Cardiac muscle cell (in vitro differentiated cells and primary cell): ENCODE measurements around the gene SLC38A7. TPM values are rescaled to one million over a fixed set of nuclear protein-coding genes. Genes with fewer than 3 reads are reported as not detected.
"Not testable (repeated sequence)": the region's sequence is repeated elsewhere in the genome, so short reads cannot be mapped to it uniquely, and the experiment has no call there.

Experiments used
- DNase-seq, 2 donors: peaks; one replicate each; pipeline versions ENCODE4 v3.0.0 to v3.0.0-alpha.2; 2010 to 2017; ENCODE audit warnings: low read depth in 1 of 2, low spot score in 1 of 2
- H3K27ac ChIP-seq: fragments of 200-600 bp; sonication (generic); 2 replicates; pipeline ENCODE4 v1.5.1; 2016
- H3K27me3 ChIP-seq: fragments of 200-600 bp; sonication (generic); 2 replicates; pipeline ENCODE4 v1.6.0; 2016; ENCODE audit warnings: control low read depth
- H3K36me3 ChIP-seq: fragments of 200-600 bp; sonication (generic); 2 replicates; pipeline ENCODE4 v1.5.1; 2016; ENCODE audit warnings: control low read depth
- H3K4me1 ChIP-seq: fragments of 200-600 bp; sonication (generic); 2 replicates; pipeline ENCODE4 v1.8.1; 2017; ENCODE audit warnings: low read depth, mild to moderate bottlenecking, mixed run types
- H3K4me3 ChIP-seq: fragments of 200-600 bp; sonication (generic); 2 replicates; pipeline ENCODE4 v1.5.1; 2016; ENCODE audit warnings: mild to moderate bottlenecking
- H3K9me3 ChIP-seq: fragments of 200-600 bp; sonication (generic); 2 replicates; pipeline ENCODE4 v1.5.1; 2017; ENCODE audit warnings: low read depth, mild to moderate bottlenecking, control low read depth
- polyA plus RNA-seq: library from polyadenylated mRNA; unstranded; fragments of >200 nt; fragmentation: Nextera tagmentation; extraction: Ambion mirVana; gene quantifications from 2 replicates; pipeline ENCODE4 v1.2.1, GENCODE V29; 2016
- total RNA-seq: library from RNA; depleted of rRNA; stranded (reverse); fragments of >200 nt; gene quantifications from 2 replicates; pipeline ENCODE4 v1.2.3, GENCODE V29; 2016
- TF ChIP-seq, protein P1 (sequence below): IDR thresholded peaks from 2 replicates; pipeline ENCODE4 v1.5.1; 2012; ENCODE audit warnings: low read depth, mild to moderate bottlenecking, low read length

Gene SLC38A7
- total and polyA plus RNA-seq, 2 experiments from 2014 or later: 12.2 to 22.4 TPM

DNA sequence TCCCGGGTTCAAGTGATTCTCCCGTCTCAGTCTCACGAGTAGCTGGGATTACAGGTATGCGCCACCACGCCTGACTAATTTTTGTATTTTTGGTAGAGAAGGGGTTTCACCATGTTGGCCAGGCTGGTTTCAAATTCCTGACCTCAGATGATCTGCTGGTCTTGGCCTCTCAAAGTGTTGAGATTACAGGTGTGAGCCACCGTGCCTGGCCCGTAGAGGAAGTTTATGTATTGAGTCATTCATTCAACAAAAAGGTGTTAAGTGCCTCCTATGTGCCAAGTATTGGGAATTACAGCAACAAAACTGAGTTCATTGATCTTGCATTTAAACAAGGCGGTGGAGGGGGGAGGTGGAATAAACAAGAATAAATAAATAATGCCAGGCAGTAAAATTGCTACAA lies 44.7 kb downstream of the SLC38A7 start:
- TF ChIP-seq, protein P1, sequence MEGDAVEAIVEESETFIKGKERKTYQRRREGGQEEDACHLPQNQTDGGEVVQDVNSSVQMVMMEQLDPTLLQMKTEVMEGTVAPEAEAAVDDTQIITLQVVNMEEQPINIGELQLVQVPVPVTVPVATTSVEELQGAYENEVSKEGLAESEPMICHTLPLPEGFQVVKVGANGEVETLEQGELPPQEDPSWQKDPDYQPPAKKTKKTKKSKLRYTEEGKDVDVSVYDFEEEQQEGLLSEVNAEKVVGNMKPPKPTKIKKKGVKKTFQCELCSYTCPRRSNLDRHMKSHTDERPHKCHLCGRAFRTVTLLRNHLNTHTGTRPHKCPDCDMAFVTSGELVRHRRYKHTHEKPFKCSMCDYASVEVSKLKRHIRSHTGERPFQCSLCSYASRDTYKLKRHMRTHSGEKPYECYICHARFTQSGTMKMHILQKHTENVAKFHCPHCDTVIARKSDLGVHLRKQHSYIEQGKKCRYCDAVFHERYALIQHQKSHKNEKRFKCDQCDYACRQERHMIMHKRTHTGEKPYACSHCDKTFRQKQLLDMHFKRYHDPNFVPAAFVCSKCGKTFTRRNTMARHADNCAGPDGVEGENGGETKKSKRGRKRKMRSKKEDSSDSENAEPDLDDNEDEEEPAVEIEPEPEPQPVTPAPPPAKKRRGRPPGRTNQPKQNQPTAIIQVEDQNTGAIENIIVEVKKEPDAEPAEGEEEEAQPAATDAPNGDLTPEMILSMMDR: no peak
- no peaks in the 10 kb centered on the region for H3K4me1 ChIP-seq
- H3K27me3 ChIP-seq: no peaks in the 10 kb centered on the region
- H3K27ac ChIP-seq: no peak overlapping the region
- no peaks in the 10 kb centered on the region for H3K9me3 ChIP-seq
- no peaks in the 10 kb centered on the region for H3K36me3 ChIP-seq
- DNase-seq: no peak
- no peak overlapping the region for H3K4me3 ChIP-seq

DNA sequence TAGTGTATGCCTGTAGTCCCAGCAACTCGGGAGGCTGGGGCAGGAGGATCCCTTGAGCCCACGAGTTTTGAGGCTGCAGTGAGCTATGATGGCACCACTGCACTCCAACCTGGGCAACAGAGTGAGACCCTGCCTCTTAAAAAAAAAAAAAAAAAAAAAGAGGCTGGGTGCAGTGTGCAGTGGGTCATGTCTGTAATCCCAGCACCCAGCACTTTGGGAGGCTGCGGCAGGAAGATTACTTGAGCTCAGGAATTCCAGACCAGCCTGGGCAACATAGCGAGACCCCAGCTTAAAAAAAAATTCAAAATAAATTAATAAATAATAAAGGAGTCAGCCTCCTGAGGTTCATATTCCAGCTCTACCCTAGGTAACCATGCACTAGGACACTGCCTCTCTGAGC lies 45.3 kb downstream of the SLC38A7 start:
- Histone ChIP-seq H3K4me3 (no peak overlapping the region), H3K9me3 (no peaks in the 10 kb centered on the region), H3K27ac (no peak overlapping the region), H3K36me3 (no peaks in the 10 kb centered on the region), H3K27me3 (no peaks in the 10 kb centered on the region), H3K4me1 (no peaks in the 10 kb centered on the region)
- DNase-seq: no peak
- TF ChIP-seq, protein P1: no peak

DNA sequence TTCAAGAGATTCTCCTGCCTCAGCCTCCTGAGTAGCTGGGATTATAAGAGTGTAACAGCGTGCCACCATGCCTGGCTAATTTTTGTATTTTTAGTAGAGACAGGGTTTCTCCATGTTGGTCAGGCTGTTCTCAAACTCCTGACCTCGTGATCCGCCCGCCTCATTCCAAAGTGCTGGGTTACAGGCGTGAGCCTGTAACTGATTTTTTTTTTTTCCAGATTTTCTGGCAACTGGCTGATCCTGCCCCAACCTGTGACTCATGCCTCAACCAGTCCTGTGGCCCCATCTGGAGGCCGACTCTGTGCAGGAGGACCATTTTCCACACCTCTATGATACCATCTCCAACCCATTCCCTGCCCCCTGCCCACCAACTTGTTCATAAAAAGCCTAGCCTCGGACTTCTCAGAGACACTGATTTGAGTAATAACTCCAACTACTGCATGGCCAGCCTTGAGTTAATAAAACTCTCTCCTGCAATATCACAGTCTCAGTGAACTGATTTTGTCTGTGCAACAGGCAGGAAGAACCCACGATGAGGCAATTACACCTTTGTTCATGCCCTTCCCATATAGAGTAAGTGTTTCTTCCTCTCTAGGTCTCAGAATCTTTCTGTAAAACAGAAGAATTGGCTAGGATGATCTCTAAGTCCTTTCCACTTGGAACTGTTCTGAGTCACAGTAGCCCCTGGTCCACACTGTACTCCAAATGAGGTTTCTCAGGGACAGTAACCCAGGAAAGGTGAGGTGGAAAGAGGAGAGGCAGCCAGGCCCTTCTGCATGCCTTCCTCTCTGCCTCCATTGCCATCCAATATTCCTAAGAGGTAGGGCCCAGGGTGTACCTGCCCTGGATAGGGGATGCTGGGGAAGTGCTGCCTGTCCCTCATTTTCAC lies 46.2 kb downstream of the SLC38A7 start:
- Histone ChIP-seq H3K4me1 (no peaks in the 10 kb centered on the region), H3K27me3 (no peaks in the 10 kb centered on the region), H3K27ac (no peak overlapping the region), H3K4me3 (no peak overlapping the region), H3K9me3 (no peaks in the 10 kb centered on the region), H3K36me3 (no peaks in the 10 kb centered on the region)
- DNase-seq: peak in 1 of 2 donors; percentile 89
- TF ChIP-seq, protein P1: peak; percentile 54

DNA sequence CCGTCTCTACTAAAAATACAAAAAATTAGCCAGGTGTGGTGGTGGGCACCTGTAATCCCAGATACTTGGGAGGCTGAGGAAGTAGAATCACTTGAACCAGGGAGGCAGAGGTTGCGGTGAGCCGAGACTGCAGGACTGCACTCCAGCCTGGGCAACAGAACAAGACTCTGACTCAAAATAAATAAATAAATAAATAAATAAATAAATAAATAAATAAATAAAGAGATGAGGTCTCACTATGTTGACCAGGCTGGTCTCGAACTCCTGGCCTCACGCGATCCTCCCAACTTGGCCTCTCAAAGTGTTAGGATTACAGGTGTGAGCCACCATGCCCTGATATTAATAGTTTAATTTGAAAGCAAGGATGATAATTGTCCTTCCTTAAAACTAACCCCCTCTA lies 47.5 kb downstream of the SLC38A7 start:
- H3K4me1 ChIP-seq, H3K27me3 ChIP-seq, H3K4me3 ChIP-seq, DNase-seq, H3K27ac ChIP-seq, H3K9me3 ChIP-seq, H3K36me3 ChIP-seq: not testable (repeated sequence)

DNA sequence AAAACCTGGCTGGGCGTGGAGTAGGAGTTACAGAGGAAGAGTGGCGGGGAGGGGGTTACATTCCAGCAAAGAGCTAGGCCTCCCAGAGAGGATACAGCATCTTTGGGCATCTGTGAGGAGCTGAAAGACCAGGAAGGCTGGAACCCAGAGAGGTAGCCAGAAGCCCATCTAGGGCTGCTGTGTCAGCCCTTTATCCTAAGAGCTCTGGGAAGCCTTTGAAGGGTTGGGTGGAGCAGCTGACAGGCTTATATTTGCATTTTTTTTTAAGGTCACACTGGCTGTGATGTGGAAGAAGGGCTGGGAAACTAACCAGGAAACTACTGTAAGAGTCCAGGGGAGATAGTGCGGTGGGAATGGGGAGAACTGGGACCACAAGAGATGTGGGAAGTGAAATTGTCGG lies 48.1 kb downstream of the SLC38A7 start:
- H3K27me3 ChIP-seq: no peaks in the 10 kb centered on the region
- no peaks in the 10 kb centered on the region for H3K9me3 ChIP-seq
- H3K4me3 ChIP-seq: no peak overlapping the region
- TF ChIP-seq, protein P1: no peak
- H3K36me3 ChIP-seq: no peaks in the 10 kb centered on the region
- DNase-seq: no peak
- H3K4me1 ChIP-seq: no peaks in the 10 kb centered on the region
- H3K27ac ChIP-seq: no peak overlapping the region

DNA sequence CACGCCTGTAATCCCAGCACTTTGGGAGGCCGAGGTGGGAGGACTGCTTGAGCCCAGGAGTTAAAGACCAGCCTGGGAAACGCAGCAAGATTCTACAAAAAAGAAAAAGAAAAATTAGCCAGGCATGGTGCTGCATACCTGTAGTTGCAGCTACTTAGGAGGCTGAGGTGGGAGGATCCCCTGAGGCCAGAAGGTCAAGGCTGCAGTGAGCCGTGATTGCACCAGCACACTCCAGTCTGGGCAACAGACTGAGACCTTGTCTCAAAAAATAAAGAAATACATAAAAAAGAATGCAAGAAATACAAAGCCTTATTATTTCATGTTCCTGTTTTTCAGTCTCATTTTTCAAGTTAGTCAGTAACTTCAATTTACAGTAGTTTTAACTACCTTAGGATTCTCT lies 49.1 kb downstream of the SLC38A7 start:
- no peaks in the 10 kb centered on the region for H3K9me3 ChIP-seq
- TF ChIP-seq, protein P1: no peak
- H3K36me3 ChIP-seq: no peaks in the 10 kb centered on the region
- no peak overlapping the region for H3K27ac ChIP-seq
- H3K27me3 ChIP-seq: no peaks in the 10 kb centered on the region
- no peaks in the 10 kb centered on the region for H3K4me1 ChIP-seq
- H3K4me3 ChIP-seq: no peak overlapping the region
- no peak for DNase-seq
